ENCODE data around the gene MINDY2. TPM values are rescaled to one million over a fixed set of nuclear protein-coding genes. Genes with fewer than 3 reads are reported as not detected.

Gene MINDY2
- total RNA-seq, 1 donor = 19.9 TPM

- H3K27ac ChIP-seq (ENCODE audit: low read depth, low read length) = peak overlapping the region; percentile 61
- peaks cover 14% of the 10 kb centered on the region for H3K4me1 ChIP-seq (ENCODE audit: insufficient read depth, low read length)
- H3K4me3 ChIP-seq (ENCODE audit: insufficient read depth, low read length) = peak overlapping the region; percentile 96
- peaks cover 15% of the 10 kb centered on the region for H4K20me1 ChIP-seq (ENCODE audit: insufficient read depth, low read length)
- no peaks in the 10 kb centered on the region for H3K27me3 ChIP-seq (ENCODE audit: insufficient read depth, low read length)
- no peak for TF ChIP-seq CTCF (IDR thresholded peaks at IDR 0.05; ENCODE audit: extremely low read depth, low read depth, low read length)
- peak overlapping the region; percentile 98 for H3K4me2 ChIP-seq (ENCODE audit: insufficient read depth, low read length)
- peaks cover 57% of the 10 kb centered on the region for H3K79me2 ChIP-seq (ENCODE audit: insufficient read depth, low read length)
- peak; percentile 60 for DNase-seq (ENCODE audit: insufficient read length, low spot score, missing footprints)
- H2AFZ ChIP-seq (ENCODE audit: low read length) = peak overlapping the region; percentile 82
- no peaks in the 10 kb centered on the region for H3K36me3 ChIP-seq (ENCODE audit: insufficient read depth, low read length)
- H3K9me3 ChIP-seq (ENCODE audit: low read depth, low read length) = no peaks in the 10 kb centered on the region
Measured at GRCh38 chr15:58748040-58748851, 22.9 kb upstream of the MINDY2 start.

DNA sequence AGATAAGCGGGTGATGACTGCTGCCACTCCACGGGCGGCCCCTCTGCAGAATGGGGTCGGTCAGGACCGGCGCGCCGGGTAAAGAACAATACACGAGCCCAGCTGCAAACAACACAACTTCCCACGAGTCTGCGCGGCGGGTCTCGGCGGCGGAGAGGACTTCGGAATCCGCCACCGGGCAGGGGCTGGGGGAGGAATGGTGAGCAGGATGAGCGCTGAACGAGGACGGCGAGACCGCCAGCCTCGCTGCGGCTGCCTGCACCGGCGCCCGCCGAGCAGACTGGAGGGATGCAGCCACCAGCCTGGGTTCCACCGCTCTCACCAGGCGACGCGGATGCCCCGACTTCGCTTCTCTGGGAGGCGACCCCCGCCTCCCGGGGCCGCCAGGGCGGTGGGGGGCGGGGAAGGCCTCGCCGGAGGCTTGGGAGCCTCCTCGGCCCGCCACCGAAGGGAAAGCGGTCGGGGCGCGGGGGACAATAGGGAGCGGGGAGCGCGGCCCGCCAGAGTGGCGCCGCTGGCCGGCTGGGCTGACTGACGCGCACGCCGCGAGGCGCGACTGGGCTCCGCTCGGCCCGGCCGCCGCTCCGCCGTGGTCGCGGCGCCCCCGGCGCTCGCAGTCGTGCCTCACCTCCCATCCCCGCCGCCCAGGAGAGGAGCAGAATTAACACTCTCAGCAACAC is 22.1 kb upstream of the MINDY2 start:
- Histone ChIP-seq H3K9me3 (ENCODE audit: low read depth, low read length) (no peaks in the 10 kb centered on the region), H4K20me1 (ENCODE audit: insufficient read depth, low read length) (peaks cover 11% of the 10 kb centered on the region), H3K36me3 (ENCODE audit: insufficient read depth, low read length) (no peaks in the 10 kb centered on the region), H3K4me1 (ENCODE audit: insufficient read depth, low read length) (peaks cover 14% of the 10 kb centered on the region), H3K4me2 (ENCODE audit: insufficient read depth, low read length) (peak overlapping the region; percentile 98), H3K79me2 (ENCODE audit: insufficient read depth, low read length) (peaks cover 51% of the 10 kb centered on the region), H2AFZ (ENCODE audit: low read length) (peak overlapping the region; percentile 82), H3K27me3 (ENCODE audit: insufficient read depth, low read length) (no peaks in the 10 kb centered on the region), H3K4me3 (ENCODE audit: insufficient read depth, low read length) (peak overlapping the region; percentile 96), H3K27ac (ENCODE audit: low read depth, low read length) (peak overlapping the region; percentile 61)
- DNase-seq (ENCODE audit: insufficient read length, low spot score, missing footprints) = peak; percentile 76
- no peak for TF ChIP-seq CTCF (IDR thresholded peaks at IDR 0.05; ENCODE audit: extremely low read depth, low read depth, low read length)

- H3K4me3 ChIP-seq (ENCODE audit: insufficient read depth, low read length) = peak within 1 kb of the TSS; percentile 96
- H3K36me3 ChIP-seq (ENCODE audit: insufficient read depth, low read length) = no peaks in the 10 kb centered on the region
- no peaks in the 10 kb centered on the region for H3K9me3 ChIP-seq (ENCODE audit: low read depth, low read length)
- peak within 1 kb of the TSS; percentile 98 for H3K4me2 ChIP-seq (ENCODE audit: insufficient read depth, low read length)
- peak within 1 kb of the TSS; percentile 98 for H2AFZ ChIP-seq (ENCODE audit: low read length)
- no peak for TF ChIP-seq CTCF (IDR thresholded peaks at IDR 0.05; ENCODE audit: extremely low read depth, low read depth, low read length)
- peaks cover 6% of the 10 kb centered on the region for H4K20me1 ChIP-seq (ENCODE audit: insufficient read depth, low read length)
- peaks cover 14% of the 10 kb centered on the region for H3K4me1 ChIP-seq (ENCODE audit: insufficient read depth, low read length)
- peak within 1 kb of the TSS; percentile 90 for H3K27ac ChIP-seq (ENCODE audit: low read depth, low read length)
- peaks cover 43% of the 10 kb centered on the region for H3K79me2 ChIP-seq (ENCODE audit: insufficient read depth, low read length)
- no peaks in the 10 kb centered on the region for H3K27me3 ChIP-seq (ENCODE audit: insufficient read depth, low read length)
- DNase-seq (ENCODE audit: insufficient read length, low spot score, missing footprints) = peak; percentile 99
Measured at GRCh38 chr15:58749532-58750337, 21.4 kb upstream of the MINDY2 start, which contains the start of gene ADAM10. Gene ADAM10, minus strand, starts transcription at chr15:58749707. Its CDS starts 173 bp downstream, at chr15:58749534.
